Stimulated activated naive CD4-positive, alpha-beta T cell (primary cell): ENCODE results near the gene LARGE2.

ENCODE experiments used
- DNase-seq, 6 experiments: peaks; one replicate each; lab custom pipeline; 2025; lab: John Stamatoyannopoulos, UW

LARGE2 gene

GRCh38 chr11:45917286-45917622 is 5.2 kb upstream of the LARGE2 start:
- peak in 1 of 6 experiments; percentile 30 for DNase-seq

- peak; percentile 87 to 97 (median 95) for DNase-seq
Observed at GRCh38 chr11:45917623-45918330, 4.7 kb upstream of the LARGE2 start, which contains the start of gene PEX16. TSS of gene PEX16 (minus strand) at chr11:45917877. CDS start at chr11:45917811, 66 bp downstream.

DNA sequence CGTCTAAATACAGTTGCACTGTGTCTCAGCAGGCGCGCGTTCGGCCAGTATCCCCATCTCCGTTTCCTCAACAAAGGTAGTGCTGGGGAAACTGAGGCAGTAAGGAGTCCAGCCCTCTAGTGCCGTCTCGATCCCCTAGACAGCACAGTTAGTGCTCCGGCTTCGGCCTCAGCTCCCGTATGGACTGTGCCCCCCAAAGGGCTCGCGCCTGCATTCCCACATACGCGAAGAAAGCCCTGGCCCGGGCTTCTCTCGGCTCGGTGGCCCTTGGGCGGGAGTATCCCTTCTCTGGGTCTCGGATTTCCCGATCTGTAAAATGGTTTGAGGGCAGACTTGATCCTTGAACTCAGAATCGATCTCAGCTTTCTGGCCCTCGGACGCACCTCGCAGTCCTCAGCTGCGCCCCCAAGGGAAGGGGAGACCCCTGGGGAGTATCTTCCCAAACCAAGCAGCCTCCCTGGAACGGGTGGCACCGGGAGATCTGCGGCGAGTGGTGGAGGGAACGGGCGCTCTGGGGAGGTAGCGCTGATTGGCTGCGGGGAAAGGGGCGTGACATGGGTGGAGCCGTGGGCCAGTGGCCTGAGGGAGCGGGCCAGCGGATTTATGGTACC is 4.0 kb upstream of the LARGE2 start:
- peak in 3 of 6 experiments; percentile 14 to 55 (median 35) for DNase-seq

- no peak for DNase-seq
Observed at GRCh38 chr11:45918962-45919675, 3.3 kb upstream of the LARGE2 start.

- DNase-seq = no peak
Observed at GRCh38 chr11:45919806-45920530, 2.5 kb upstream of the LARGE2 start.

GRCh38 chr11:45920531-45921477 is 1.7 kb upstream of the LARGE2 start:
- no peak for DNase-seq

- DNase-seq = peak in 1 of 6 experiments; percentile 29
Observed at GRCh38 chr11:45921561-45922424, 663 bp upstream of the LARGE2 start.

- no peak for DNase-seq
Observed at GRCh38 chr11:45924036-45924915, 1.8 kb downstream of the LARGE2 start.

GRCh38 chr11:45924927-45925326 is 2.5 kb downstream of the LARGE2 start:
- no peak for DNase-seq

DNA sequence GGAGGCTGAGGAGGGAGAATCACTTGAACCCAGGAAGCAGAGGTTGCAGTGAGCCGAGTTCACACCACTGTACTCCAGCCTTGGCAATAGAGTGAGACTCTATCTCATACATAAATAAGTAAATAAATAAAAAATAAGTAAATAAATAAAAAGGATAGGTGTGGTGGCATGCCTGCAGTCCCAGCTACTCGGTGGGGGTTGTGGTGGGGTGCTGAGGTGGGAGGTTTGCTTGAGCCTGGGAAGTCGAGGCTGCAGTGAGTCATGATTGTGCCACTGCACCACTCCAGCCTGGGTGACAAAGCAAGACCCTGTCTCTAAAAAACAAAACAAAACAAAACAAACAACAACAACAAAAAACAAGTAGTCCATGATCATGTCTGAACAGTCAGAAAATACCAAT is 3.1 kb downstream of the LARGE2 start:
- DNase-seq = no peak

GRCh38 chr11:45926001-45926401 is 3.5 kb downstream of the LARGE2 start:
- no peak for DNase-seq

GRCh38 chr11:45926536-45927331 is 4.3 kb downstream of the LARGE2 start:
- DNase-seq = no peak

- no peak for DNase-seq
Observed at GRCh38 chr11:45927332-45927683, 4.9 kb downstream of the LARGE2 start.

GRCh38 chr11:45927684-45928413 is 5.4 kb downstream of the LARGE2 start:
- no peak for DNase-seq

- DNase-seq = no peak
Observed at GRCh38 chr11:45928535-45929215, 6.2 kb downstream of the LARGE2 start.

DNA sequence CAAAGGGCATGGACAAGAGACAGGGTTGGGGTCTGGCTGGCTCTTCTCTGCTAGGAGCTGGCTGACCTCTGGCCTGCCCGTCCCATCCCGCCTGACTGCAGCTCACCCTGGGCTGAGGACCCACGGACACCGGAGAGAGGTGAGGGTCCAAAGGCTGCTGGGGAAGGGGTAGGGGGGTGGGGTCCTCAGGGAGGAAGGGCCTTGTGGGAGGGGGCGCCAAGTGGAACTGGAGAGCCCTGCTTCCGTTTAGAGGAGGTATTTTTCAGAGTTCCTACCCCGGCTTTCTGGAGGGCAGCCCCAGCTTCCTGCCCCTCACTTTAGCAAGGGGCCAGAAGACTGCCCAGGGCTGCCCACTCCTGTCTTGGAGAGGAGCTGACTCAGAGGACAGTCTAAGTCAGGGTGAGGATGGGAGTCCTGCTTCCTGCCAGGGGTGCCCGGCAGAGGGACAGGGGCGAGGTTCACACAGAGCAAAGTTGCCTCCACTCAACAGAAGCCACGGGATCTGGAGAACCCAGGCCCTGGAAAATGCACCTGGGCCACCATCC is 7.1 kb downstream of the LARGE2 start:
- no peak for DNase-seq
